ENCODE measurements around the gene PLSCR4. TPM values are rescaled to one million over a fixed set of nuclear protein-coding genes. Genes with fewer than 3 reads are reported as not detected.

Gene PLSCR4
- polyA plus RNA-seq, 1 of the 3 experiments (the other 2 are of a cell fraction) = 0.05 TPM

GRCh38 chr3:146164506-146164905, 86.4 kb downstream of the PLSCR4 start (continued):
- no peak for TF ChIP-seq USF2 (IDR thresholded peaks at IDR 0.05; ENCODE audit: borderline replicate concordance, low read depth, low read length)

- peaks cover 13% of the 10 kb centered on the region for H3F3A ChIP-seq (replicated peaks; ENCODE audit: insufficient read depth)
- H3K9me2 ChIP-seq = no peaks in the 10 kb centered on the region
- no peak overlapping the region for H3K9ac ChIP-seq
- ChIA-PET POLR2A (no interaction called here), CTCF (no interaction called here)
- no peaks in the 10 kb centered on the region for H3K9me3 ChIP-seq
- DNase-seq = no peak
- no peak overlapping the region for H3K4me3 ChIP-seq (ENCODE audit: low read depth in 2 of 2, low read length in 1 of 2)
- H3K79me2 ChIP-seq (ENCODE audit: insufficient read depth) = no peaks in the 10 kb centered on the region
- no peak overlapping the region for H2AFZ ChIP-seq (ENCODE audit: low read depth)
- H3K4me1 ChIP-seq (ENCODE audit: control insufficient read depth in 1 of 2, insufficient read depth in 2 of 2, low read depth in 1 of 2, low read length in 1 of 2) = no peaks in the 10 kb centered on the region; a peak in 2 of 4 replicates
- H3K27me3 ChIP-seq (ENCODE audit: insufficient read depth) = peaks cover 22% of the 10 kb centered on the region
- H3K36me3 ChIP-seq (replicated peaks in 1 of 2; ENCODE audit: control insufficient read depth in 1 of 2, insufficient read depth in 2 of 2, low read length in 1 of 2) = no peaks in the 10 kb centered on the region
- no peak overlapping the region for H3K4me2 ChIP-seq
- no peaks in the 10 kb centered on the region; the same call in 1 of the 2 replicates for H4K20me1 ChIP-seq (ENCODE audit: insufficient read depth)
- H3K27ac ChIP-seq (ENCODE audit: low read depth in 2 of 2, low read length in 1 of 2) = no peak overlapping the region
- no peak for TF ChIP-seq CHD2 (IDR thresholded peaks at IDR 0.05; ENCODE audit: low read length, partially characterized antibody)
- TF ChIP-seq FOXJ3 (CRISPR knock-in tag; IDR thresholded peaks at IDR 0.05) = no peak
- no peak for TF ChIP-seq NFIC (IDR thresholded peaks at IDR 0.05; ENCODE audit: borderline replicate concordance)
Observed at GRCh38 chr3:146164071-146164470, 86.8 kb downstream of the PLSCR4 start.

- no peaks in the 10 kb centered on the region; a peak in 2 of 4 replicates for H3K4me1 ChIP-seq (ENCODE audit: control insufficient read depth in 1 of 2, insufficient read depth in 2 of 2, low read depth in 1 of 2, low read length in 1 of 2)
- ChIA-PET CTCF (no interaction called here), POLR2A (no interaction called here)
- no peak overlapping the region for H3K9ac ChIP-seq
- H3K4me3 ChIP-seq (ENCODE audit: low read depth in 2 of 2, low read length in 1 of 2) = no peak overlapping the region
- H4K20me1 ChIP-seq (ENCODE audit: insufficient read depth) = no peaks in the 10 kb centered on the region; the same call in 1 of the 2 replicates
- no peaks in the 10 kb centered on the region for H3K9me2 ChIP-seq
- DNase-seq = no peak
- H3K36me3 ChIP-seq (replicated peaks in 1 of 2; ENCODE audit: control insufficient read depth in 1 of 2, insufficient read depth in 2 of 2, low read length in 1 of 2) = no peaks in the 10 kb centered on the region
- H3K27ac ChIP-seq (ENCODE audit: low read depth in 2 of 2, low read length in 1 of 2) = no peak overlapping the region
- peaks cover 13% of the 10 kb centered on the region for H3F3A ChIP-seq (replicated peaks; ENCODE audit: insufficient read depth)
- H3K27me3 ChIP-seq (ENCODE audit: insufficient read depth) = peaks cover 27% of the 10 kb centered on the region
- TF ChIP-seq CTCF (IDR thresholded peaks at IDR 0.05) (peak; percentile 27; the same call in 1 of the 2 replicates), RXRA (IDR thresholded peaks at IDR 0.05; ENCODE audit: borderline replicate concordance, low read depth) (no peak)
- H2AFZ ChIP-seq (ENCODE audit: low read depth) = no peak overlapping the region
- H3K79me2 ChIP-seq (ENCODE audit: insufficient read depth) = no peaks in the 10 kb centered on the region
- H3K4me2 ChIP-seq = no peak overlapping the region
- WGBS (ENCODE audit: low lambda C conversion rate) = 16% methylated on average over 2 of the region's 2 CpGs
- H3K9me3 ChIP-seq = no peaks in the 10 kb centered on the region
Observed at GRCh38 chr3:146163584-146163983, 87.3 kb downstream of the PLSCR4 start.

GRCh38 chr3:146162561-146162960, 88.3 kb downstream of the PLSCR4 start:
- no peak overlapping the region for H3K27ac ChIP-seq (ENCODE audit: low read depth in 2 of 2, low read length in 1 of 2)
- no peaks in the 10 kb centered on the region for H3K9me3 ChIP-seq

More at GRCh38 chr3:146162561-146162960, 88.3 kb downstream of the PLSCR4 start:
- Histone ChIP-seq H3K27me3 (ENCODE audit: insufficient read depth) (peaks cover 29% of the 10 kb centered on the region), H3K36me3 (replicated peaks in 1 of 2; ENCODE audit: control insufficient read depth in 1 of 2, insufficient read depth in 2 of 2, low read length in 1 of 2) (no peaks in the 10 kb centered on the region), H2AFZ (ENCODE audit: low read depth) (no peak overlapping the region), H3K4me2 (no peak overlapping the region), H3K4me3 (ENCODE audit: low read depth in 2 of 2, low read length in 1 of 2) (no peak overlapping the region), H3K9ac (no peak overlapping the region), H3K79me2 (ENCODE audit: insufficient read depth) (no peaks in the 10 kb centered on the region), H3F3A (replicated peaks; ENCODE audit: insufficient read depth) (peaks cover 13% of the 10 kb centered on the region), H4K20me1 (ENCODE audit: insufficient read depth) (no peaks in the 10 kb centered on the region; the same call in 1 of the 2 replicates), H3K4me1 (ENCODE audit: control insufficient read depth in 1 of 2, insufficient read depth in 2 of 2, low read depth in 1 of 2, low read length in 1 of 2) (no peaks in the 10 kb centered on the region; a peak in 2 of 4 replicates), H3K9me2 (no peaks in the 10 kb centered on the region)
- 65% methylated on average over 2 of the region's 2 CpGs for WGBS (ENCODE audit: low lambda C conversion rate)
- POLR2A ChIA-PET = no interaction called here
- CTCF ChIA-PET = no interaction called here
- no peak for TF ChIP-seq USF2 (IDR thresholded peaks at IDR 0.05; ENCODE audit: borderline replicate concordance, low read depth, low read length)
- no peak for TF ChIP-seq SIN3A (IDR thresholded peaks at IDR 0.05; ENCODE audit: borderline replicate concordance, low read depth, low read length)
- no peak for TF ChIP-seq YY1 (IDR thresholded peaks at IDR 0.05; ENCODE audit: low read depth)
- TF ChIP-seq ELF1 (IDR thresholded peaks at IDR 0.05) = no peak
- no peak for TF ChIP-seq NRF1 (IDR thresholded peaks at IDR 0.05; ENCODE audit: low read depth, low read length)
- no peak for TF ChIP-seq EZH2phosphoT487 (IDR thresholded peaks at IDR 0.05; ENCODE audit: borderline replicate concordance, low read depth)
- no peak for TF ChIP-seq RXRA (IDR thresholded peaks at IDR 0.05; ENCODE audit: borderline replicate concordance, low read depth)
- TF ChIP-seq FOSL2 (IDR thresholded peaks at IDR 0.05; ENCODE audit: borderline replicate concordance, low read depth) = no peak
- no peak for TF ChIP-seq NFIC (IDR thresholded peaks at IDR 0.05; ENCODE audit: borderline replicate concordance)
- TF ChIP-seq ZBTB33 (IDR thresholded peaks at IDR 0.05; ENCODE audit: borderline replicate concordance, low read depth) = no peak
- no peak for DNase-seq
